HG03354 (cell line): Measurements from ENCODE around the gene RAET1G.

Experiments
- ATAC-seq: cut with Tn5 transposase; IDR thresholded peaks from one replicate; pipeline ENCODE4 v1.9.1; 2021; ENCODE audit warnings: mild to moderate bottlenecking; ENCODE audit not compliant: unreplicated experiment, poor library complexity, severe bottlenecking

RAET1G gene

DNA sequence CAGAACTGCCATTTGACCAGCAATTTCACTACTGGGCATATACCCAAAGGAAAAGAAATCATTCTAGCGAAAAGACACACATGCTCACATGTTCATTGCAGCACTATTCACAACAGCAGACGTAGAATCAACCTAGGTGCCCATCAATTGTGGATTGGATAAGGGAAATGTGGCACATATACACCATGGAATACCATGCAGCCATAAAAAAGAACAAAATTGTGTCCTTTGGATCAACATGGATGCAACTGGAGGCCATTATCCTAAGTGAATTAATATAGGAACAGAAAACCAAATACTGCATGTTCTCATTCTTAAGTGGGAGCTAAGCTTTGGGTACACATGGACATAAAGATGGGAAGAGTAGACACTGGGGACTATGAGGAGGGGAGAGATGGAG, 41.1 kb downstream of the RAET1G start:
- no peak for ATAC-seq

DNA sequence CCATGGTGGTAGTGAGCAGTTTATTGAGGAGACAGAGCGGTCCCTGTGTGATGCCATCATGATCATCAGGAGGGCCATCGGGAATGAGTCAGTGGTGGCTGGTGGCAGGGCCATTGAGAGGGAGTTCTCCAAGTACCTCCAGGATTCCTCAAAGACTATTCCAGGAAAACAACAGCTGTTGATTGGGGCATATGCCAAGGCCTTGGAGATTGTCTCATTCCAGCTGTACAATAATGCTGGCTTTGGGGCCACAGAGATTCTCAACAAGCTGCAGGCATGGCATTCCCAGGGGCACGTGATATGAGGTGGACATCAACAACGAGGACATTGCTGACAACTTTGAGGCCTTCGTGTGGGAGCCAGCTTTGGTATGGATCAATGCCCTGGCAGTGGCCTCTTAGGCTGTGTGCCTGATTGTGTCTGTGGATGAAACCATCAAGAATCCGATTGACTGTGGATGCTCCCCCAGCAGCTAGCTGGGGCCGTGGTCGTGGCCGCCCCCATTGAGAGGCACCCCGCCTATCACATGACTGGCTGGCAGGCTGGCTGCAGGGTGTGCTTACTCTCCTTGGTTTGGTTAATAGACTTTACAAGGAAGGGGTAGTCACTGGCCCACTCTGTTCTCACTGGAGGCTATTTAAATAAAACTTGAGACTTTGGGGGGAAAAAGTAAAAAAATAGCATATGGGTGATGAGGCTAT, 41.7 kb downstream of the RAET1G start:
- ATAC-seq = no peak

DNA sequence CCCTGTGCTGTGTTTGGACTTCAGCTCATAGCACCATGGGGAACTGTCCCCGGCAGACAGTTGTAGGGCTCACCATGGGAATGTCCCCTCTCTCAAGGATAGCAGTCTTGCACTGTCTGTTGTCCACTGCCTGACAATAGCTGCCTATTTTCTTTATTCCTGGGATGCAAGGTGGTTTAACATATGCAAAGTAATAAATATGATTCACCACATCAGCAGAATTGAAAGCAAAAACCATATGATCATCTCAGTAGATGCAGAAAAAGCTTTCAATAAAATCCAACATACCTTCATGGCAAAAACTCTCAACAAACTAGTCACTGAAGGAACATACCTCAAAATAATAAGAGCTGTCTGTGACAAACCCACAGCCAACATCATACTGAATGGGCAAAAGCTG, 45.3 kb downstream of the RAET1G start:
- no peak for ATAC-seq

DNA sequence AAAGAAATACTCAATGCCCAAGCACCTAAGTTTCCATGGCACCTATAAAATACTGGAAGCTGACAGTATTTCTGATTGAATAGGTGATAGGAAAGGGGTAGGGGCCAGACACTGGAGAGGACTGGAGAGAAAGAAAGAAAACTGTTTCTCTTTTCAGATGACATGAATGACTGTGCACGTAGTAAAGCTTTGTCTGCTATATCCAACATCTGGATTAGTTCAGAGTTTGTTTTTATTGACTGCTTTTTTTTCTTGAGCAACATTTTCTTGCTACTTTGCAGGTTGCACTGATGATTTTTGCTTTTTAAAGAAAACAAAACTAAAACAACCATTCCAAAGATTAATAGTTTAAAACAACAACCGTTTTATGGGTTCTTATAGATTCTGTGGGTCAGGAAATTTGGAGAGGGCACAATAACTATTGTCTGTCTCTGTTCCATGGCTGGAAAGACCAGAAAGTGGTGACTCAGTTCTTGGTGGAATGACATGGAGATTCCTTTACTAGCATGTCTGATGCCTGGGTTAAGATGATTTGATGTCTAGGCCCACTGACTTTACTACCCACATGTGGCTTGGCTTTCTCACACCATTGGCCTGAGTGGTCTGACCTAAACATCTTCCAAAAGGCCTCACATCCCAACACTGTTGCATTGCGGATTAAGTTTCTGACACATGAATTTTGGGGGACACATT, 46.5 kb downstream of the RAET1G start:
- ATAC-seq = no peak

DNA sequence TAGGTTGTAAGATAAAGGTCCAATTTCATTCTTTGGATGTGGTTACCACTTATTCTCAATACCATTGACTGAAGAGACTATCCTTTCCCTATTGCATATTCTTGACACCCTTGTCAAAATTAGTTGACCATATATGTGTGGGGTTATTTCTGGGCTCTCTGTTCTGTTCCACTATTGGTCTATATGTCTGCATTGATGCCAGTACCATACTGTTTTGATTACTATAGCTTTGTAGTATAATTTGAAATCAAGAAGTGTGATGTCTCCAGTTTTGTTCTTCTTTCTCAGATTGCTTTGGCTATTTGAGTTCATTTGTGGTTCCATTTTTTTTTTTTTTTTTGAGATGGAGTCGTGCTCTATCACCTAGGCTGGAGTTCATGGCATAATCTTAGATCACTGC, 50.7 kb downstream of the RAET1G start:
- no peak for ATAC-seq

DNA sequence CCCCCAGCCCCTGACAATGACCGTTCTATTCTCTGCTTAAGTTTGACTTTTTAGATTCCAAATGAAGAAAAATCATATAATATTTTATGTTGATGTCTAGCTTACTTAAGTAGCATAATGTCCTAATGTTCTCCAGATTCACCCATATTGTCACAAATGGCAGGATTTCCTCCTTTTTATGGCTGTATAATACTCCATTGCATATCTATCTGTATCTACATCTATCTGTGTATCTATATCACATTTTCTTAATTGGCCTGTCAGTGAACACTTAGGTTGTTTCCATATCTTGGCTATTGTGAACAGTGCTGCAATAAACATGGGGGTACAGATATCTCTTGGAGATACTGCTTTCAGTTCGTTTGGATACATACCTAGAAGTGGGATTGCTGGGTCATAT, 51.7 kb downstream of the RAET1G start:
- ATAC-seq = no peak

DNA sequence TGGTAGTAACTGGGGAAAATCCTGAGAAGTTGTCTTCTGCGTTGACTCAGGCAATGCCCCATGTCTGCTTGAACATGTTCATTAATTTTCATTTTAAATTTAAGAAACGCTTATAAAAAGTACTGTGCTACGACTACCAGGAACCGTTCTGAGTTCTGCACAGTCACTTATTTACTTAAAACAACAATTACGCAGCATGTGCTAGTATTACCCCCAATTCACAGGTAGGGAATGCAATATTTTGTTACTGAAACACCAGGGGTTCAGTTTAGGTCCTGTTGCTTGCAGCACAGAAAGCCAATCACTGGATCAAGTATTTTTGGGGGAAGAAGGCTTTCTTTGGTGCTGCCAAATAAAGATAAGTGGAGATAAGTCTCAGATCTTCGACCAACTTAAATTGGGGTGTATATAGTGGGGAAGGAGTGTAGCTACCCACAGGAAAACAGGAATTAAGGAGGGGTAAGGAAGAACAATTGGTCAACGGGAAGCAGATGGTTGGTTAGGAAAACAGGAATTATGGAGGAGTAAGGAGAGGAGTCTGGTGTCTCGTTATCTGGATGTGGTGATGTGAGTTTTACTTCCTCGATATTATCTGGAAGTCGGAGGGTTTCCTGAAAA, 53.5 kb downstream of the RAET1G start:
- ATAC-seq = no peak

DNA sequence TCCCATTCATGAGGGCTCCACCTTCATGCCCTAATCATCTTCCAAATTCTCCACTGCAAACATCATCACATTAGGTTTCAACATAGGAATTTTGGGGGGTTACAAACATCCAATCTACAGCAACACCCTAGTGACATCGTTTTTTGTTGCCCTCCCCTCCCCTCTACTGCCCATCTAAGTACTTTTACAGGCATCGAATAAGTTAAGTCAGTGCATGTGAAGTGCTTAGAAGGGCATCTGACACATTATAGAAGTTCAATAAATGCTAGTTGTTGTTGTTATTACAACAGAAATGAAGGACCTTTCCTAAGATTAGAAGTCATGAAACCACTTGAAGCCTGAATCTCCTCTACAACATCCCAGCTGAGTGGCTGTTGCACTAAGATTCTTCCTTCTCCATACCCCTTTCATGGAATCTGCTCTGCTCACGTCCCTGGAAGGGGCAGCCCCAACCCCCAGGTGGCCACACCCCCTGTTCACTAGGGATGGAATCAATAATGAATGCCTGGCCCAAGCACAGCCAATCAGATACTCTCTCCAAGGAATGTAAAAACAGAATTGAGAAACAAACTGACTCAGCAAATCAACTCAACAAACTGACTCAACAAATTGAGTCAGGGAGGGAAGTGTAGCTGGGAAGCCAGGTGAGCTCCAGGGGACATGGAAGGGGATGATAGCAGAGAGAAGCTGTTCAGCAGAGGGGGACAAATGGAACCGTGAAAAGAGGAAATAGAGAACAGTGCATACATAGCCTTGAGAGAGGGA, 54.9 kb downstream of the RAET1G start:
- no peak for ATAC-seq
